Activated CD8-positive, alpha-beta memory T cell treated with anti-CD3 and anti-CD28 coated beads, Interleukin-2, amount 10 ng/mL, durations not matched to agents 7 days and 5 days (primary cell): ENCODE results near the gene ZBP1. TPM values are rescaled to one million over a fixed set of nuclear protein-coding genes. Genes with fewer than 3 reads are reported as not detected.

Experiments used
- ATAC-seq: fragments of 150-1000 bp; cut with Tn5 transposase; one replicate; pipeline ENCODE4 v1.10.0; 2021; ENCODE audit warnings: moderate library complexity
- CTCF ChIA-PET: fragments of 350-600 bp; sonication (Branson Sonifier 250); formaldehyde crosslinking; loops from one replicate; lab custom pipeline; 2021; ENCODE audit warnings: antibody characterized with exemption; lab: Charles Lee
- DNase-seq: peaks from one replicate; pipeline ENCODE4 v3.0.0-alpha.2; 2020
- H3K27ac Mint-ChIP-seq: one replicate; pipeline ENCODE4 v1.8.0; 2021; ENCODE audit warnings: mild to moderate bottlenecking, mixed read lengths
- H3K27me3 Mint-ChIP-seq: one replicate; pipeline ENCODE4 v1.8.0; 2021; ENCODE audit warnings: mixed read lengths
- H3K36me3 Mint-ChIP-seq: one replicate; pipeline ENCODE4 v1.8.0; 2021; ENCODE audit warnings: mild to moderate bottlenecking, mixed read lengths
- H3K4me1 Mint-ChIP-seq: one replicate; pipeline ENCODE4 v1.8.0; 2021; ENCODE audit warnings: mixed read lengths
- H3K4me3 Mint-ChIP-seq: one replicate; pipeline ENCODE4 v1.8.0; 2021; ENCODE audit warnings: mild to moderate bottlenecking, moderate library complexity, mixed read lengths
- H3K9me3 Mint-ChIP-seq: one replicate; pipeline ENCODE4 v1.8.0; 2022; ENCODE audit warnings: low read depth, mixed read lengths
- total RNA-seq, 2 experiments: library from RNA; stranded (reverse); gene quantifications; one replicate each; pipeline ENCODE4 v1.2.3, GENCODE V29; 2021

The ZBP1 gene
- total RNA-seq, 2 experiments from 2014 or later = 22.9 to 56.8 TPM

GRCh38 chr20:57662456-57663240, 42.4 kb upstream of the ZBP1 start:
- Mint-ChIP-seq H3K4me1 (peaks cover 10% of the 10 kb centered on the region), H3K27ac (no peak overlapping the region), H3K9me3 (peaks cover 3% of the 10 kb centered on the region), H3K27me3 (peaks cover 2% of the 10 kb centered on the region), H3K36me3 (no peaks in the 10 kb centered on the region), H3K4me3 (no peak overlapping the region)
- ATAC-seq (no peak), DNase-seq (no peak)
- CTCF ChIA-PET = no interaction called here

- ATAC-seq (no peak), DNase-seq (no peak)
- H3K27ac Mint-ChIP-seq = no peak overlapping the region
- no peaks in the 10 kb centered on the region for H3K36me3 Mint-ChIP-seq
- H3K4me1 Mint-ChIP-seq = peaks cover 12% of the 10 kb centered on the region
- H3K9me3 Mint-ChIP-seq = peaks cover 3% of the 10 kb centered on the region
- no peak overlapping the region for H3K4me3 Mint-ChIP-seq
- H3K27me3 Mint-ChIP-seq = peaks cover 2% of the 10 kb centered on the region
- CTCF ChIA-PET = no interaction called here
Observed at GRCh38 chr20:57661746-57662455, 41.7 kb upstream of the ZBP1 start.

DNA sequence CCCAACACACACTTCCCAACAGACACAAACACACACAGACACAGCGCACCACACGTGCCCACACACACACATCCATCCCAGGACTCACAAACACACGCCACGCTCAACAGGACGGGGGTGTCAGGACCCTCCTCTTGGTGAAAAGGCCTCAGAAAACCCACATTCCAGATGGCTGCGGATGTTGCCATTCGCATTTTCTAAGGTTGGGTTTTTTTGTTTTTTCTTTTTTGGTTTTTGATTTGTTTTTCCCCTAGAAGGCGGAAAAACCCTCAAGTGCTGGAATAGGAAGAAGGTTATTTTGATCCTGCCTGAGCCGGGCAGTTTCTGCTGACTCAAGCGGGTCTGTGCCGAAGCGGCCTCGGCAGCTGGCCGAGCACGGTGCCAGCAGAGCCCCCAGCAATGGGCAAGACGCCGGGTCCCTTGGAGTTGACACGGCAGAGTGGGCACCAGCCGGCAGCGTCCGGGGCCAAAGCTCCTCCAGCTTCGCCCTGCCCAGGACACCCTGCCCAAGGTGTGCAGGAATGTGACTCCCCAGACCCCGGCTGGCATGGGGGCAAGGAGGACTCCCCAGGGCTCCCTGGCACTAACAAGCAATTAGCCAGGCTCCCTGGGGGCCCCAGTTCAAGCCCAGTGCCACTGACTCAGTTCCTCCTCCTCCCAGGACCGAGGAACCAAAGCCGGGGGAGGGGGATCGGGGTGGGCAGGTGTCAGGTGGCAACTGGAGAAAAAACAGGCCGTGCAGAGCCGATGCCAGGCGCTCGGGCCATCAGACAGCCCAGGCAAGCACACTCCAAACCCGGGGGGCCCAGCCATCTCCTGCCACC, 40.9 kb upstream of the ZBP1 start:
- H3K9me3 Mint-ChIP-seq = peaks cover 3% of the 10 kb centered on the region
- ATAC-seq (no peak), DNase-seq (no peak)
- no peaks in the 10 kb centered on the region for H3K36me3 Mint-ChIP-seq
- CTCF ChIA-PET = no interaction called here
- no peak overlapping the region for H3K4me3 Mint-ChIP-seq
- no peak overlapping the region for H3K27ac Mint-ChIP-seq
- H3K4me1 Mint-ChIP-seq = peaks cover 13% of the 10 kb centered on the region
- H3K27me3 Mint-ChIP-seq = peaks cover 2% of the 10 kb centered on the region

GRCh38 chr20:57660181-57660921, 40.1 kb upstream of the ZBP1 start:
- Mint-ChIP-seq H3K27ac (no peak overlapping the region), H3K4me3 (no peak overlapping the region), H3K36me3 (no peaks in the 10 kb centered on the region), H3K27me3 (peaks cover 2% of the 10 kb centered on the region), H3K4me1 (peaks cover 13% of the 10 kb centered on the region), H3K9me3 (peaks cover 3% of the 10 kb centered on the region)
- CTCF ChIA-PET = interaction anchor here (0.5 to 1.4 kb wide), 3 partner anchors 21 to 66 kb away, joined by 3 to 4 read pairs (median 3); no protein-coding TSS in a partner anchor
- DNase-seq = no peak
- ATAC-seq = no peak

DNA sequence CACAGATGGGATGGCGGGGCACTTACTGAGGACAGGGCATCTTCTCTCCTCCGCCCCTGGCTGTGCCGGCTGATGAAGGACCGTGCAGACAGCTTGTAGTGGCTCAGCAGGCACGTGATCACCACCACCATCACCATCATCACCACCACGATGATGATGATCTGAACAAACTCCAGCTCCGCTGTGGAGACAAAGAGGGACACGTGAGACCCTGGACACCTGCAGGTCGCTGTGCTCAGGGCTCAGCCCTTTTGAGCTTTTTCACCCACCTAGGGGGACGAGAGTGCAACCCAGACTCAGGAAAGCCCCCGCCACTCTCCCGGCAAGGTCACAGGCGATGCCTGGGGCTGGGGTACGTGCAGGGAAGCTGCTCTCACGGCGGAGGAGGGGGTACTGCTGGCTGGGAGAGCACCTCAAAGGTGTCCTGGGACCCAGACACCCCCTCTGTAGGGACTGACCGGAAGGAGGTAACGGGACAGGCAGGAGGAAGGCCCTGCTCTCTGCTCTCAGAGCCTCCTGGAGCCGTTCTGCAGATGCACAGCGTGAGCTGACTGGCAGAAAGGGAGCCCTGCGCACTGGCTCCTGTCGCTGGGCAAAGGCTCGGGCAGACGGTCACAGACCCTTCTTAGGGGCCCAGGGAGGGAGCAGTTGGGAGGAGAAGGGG, 39.4 kb upstream of the ZBP1 start:
- DNase-seq (peak; percentile 38), ATAC-seq (no peak)
- no peak overlapping the region for H3K4me3 Mint-ChIP-seq
- no peaks in the 10 kb centered on the region for H3K36me3 Mint-ChIP-seq
- H3K27me3 Mint-ChIP-seq = peaks cover 2% of the 10 kb centered on the region
- CTCF ChIA-PET = interaction anchor here (0.5 to 1.4 kb wide), 3 partner anchors 22 to 65 kb away, joined by 3 to 4 read pairs (median 3); no protein-coding TSS in a partner anchor
- peaks cover 3% of the 10 kb centered on the region for H3K9me3 Mint-ChIP-seq
- no peak overlapping the region for H3K27ac Mint-ChIP-seq
- H3K4me1 Mint-ChIP-seq = peaks cover 13% of the 10 kb centered on the region

DNA sequence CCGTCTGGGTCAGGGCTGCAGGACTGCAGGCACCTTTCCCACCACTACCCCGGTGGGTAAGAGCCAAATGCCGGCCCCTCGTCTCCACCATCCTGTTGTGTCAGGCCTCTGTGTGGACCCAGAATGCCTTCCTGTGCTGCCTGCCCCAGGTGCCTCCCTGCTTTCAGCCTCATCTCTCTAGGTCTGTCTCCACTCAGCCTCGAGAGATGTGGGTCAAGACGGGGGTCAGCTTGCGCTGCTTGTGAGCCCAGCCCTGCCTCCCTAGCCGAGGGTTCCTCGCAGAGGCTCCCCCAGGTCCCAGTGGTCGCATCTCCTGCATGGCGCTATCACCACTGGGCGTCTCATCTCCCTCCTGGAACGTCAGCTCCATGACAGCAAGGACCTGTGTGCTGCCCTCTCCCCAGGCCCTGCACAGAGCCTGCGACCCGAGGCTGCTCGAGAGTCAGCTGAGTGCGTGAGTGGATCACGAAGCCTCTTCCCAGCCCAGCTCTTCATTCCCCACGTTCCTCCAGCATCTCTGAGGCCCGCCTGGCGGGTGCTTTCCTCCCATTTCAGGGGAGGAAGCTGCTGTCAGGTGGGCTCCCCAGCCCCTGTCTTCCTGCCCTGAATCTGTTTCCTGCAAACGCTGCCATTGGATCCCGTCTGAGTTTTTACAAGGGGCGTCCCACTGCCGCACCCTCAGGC, 38.7 kb upstream of the ZBP1 start:
- DNase-seq (peak; percentile 30), ATAC-seq (no peak)
- no peak overlapping the region for H3K4me3 Mint-ChIP-seq
- CTCF ChIA-PET = interaction anchor here (1.4 kb wide), 1 partner anchor 36 kb away, joined by 4 read pairs; no protein-coding TSS in a partner anchor
- peaks cover 13% of the 10 kb centered on the region for H3K4me1 Mint-ChIP-seq
- peaks cover 3% of the 10 kb centered on the region for H3K9me3 Mint-ChIP-seq
- no peak overlapping the region for H3K27ac Mint-ChIP-seq
- H3K36me3 Mint-ChIP-seq = no peaks in the 10 kb centered on the region
- H3K27me3 Mint-ChIP-seq = peaks cover 2% of the 10 kb centered on the region

- CTCF ChIA-PET = no interaction called here
- Mint-ChIP-seq H3K4me3 (no peak overlapping the region), H3K27me3 (peaks cover 2% of the 10 kb centered on the region), H3K36me3 (no peaks in the 10 kb centered on the region), H3K9me3 (peaks cover 3% of the 10 kb centered on the region), H3K27ac (peak overlapping the region; percentile 39), H3K4me1 (peaks cover 13% of the 10 kb centered on the region)
- DNase-seq = peak; percentile 31
- ATAC-seq = no peak
Observed at GRCh38 chr20:57658447-57658832, 38.2 kb upstream of the ZBP1 start.

DNA sequence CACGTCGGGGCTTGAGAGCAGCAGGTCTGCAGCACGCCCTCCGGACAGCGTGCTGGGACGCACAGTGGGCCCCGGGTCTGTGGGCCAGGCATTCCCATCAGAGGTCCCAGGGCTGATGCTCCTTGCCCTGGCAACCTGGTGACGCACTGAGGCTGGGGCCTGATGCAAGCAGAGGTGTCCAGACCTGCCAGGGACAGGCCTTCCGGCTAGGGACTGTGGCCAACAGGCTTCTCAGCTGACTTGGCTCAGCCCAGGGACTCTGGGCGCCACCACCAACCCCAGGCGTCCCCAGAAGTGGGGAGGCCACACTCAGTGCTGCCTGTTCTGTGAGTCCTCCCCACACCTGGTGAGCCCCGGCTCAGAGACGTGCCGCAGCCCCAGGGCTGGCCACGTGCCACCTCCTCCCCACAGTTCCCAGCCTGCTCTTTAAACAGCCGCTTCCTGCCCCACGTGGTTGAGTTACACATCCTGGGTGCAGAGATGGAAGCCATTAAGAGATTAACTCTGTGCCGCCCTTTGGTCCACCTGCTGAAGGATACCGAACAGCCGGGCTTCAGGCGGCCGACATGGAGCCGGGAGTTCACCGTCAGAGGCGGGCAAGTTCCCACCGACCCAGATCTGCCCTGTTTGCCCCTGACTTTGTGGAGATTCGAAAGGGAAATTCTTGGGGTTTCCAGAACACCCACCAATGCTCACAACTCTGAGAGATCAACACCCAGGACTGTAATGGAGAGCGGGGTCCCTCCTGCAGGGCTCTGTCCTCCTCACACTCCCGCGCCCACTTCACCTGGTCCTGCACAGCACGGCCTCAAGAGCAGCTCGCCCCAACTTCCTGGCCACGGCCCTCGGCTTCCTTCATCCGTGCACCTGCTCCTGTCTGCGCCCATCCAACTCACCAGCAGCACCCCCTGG, 37.6 kb upstream of the ZBP1 start:
- ATAC-seq = peak; percentile 73
- CTCF ChIA-PET = interaction anchor here (8.2 kb wide), 1 partner anchor 36 kb away, joined by 120 read pairs; the partner anchor contains the start of gene ZBP1
- H3K36me3 Mint-ChIP-seq = no peaks in the 10 kb centered on the region
- peaks cover 3% of the 10 kb centered on the region for H3K9me3 Mint-ChIP-seq
- H3K4me3 Mint-ChIP-seq = no peak overlapping the region
- peak overlapping the region; percentile 39 for H3K27ac Mint-ChIP-seq
- H3K4me1 Mint-ChIP-seq = peaks cover 13% of the 10 kb centered on the region
- peak; percentile 80 for DNase-seq
- H3K27me3 Mint-ChIP-seq = peaks cover 2% of the 10 kb centered on the region

GRCh38 chr20:57656821-57657534, 36.8 kb upstream of the ZBP1 start:
- ATAC-seq (no peak), DNase-seq (peak; percentile 34)
- peaks cover 3% of the 10 kb centered on the region for H3K9me3 Mint-ChIP-seq
- H3K27me3 Mint-ChIP-seq = peaks cover 2% of the 10 kb centered on the region
- H3K4me3 Mint-ChIP-seq = no peak overlapping the region
- H3K36me3 Mint-ChIP-seq = no peaks in the 10 kb centered on the region
- peaks cover 13% of the 10 kb centered on the region for H3K4me1 Mint-ChIP-seq
- CTCF ChIA-PET = interaction anchor here (0.6 to 8.2 kb wide), 3 partner anchors 35 to 92 kb away, joined by 3 to 120 read pairs (median 43); partner anchors contain the start of gene ZBP1
- no peak overlapping the region for H3K27ac Mint-ChIP-seq

GRCh38 chr20:57656252-57656820, 36.1 kb upstream of the ZBP1 start:
- H3K4me3 Mint-ChIP-seq = no peak overlapping the region
- DNase-seq (peak; percentile 39), ATAC-seq (no peak)
- CTCF ChIA-PET = interaction anchor here (0.6 to 8.2 kb wide), 5 partner anchors 25 to 524 kb away, joined by 3 to 120 read pairs (median 5); partner anchors contain the start of gene ZBP1
- H3K27me3 Mint-ChIP-seq = peaks cover 2% of the 10 kb centered on the region
- no peaks in the 10 kb centered on the region for H3K36me3 Mint-ChIP-seq
- H3K4me1 Mint-ChIP-seq = peaks cover 13% of the 10 kb centered on the region
- peaks cover 3% of the 10 kb centered on the region for H3K9me3 Mint-ChIP-seq
- no peak overlapping the region for H3K27ac Mint-ChIP-seq
